GM12875 (cell line): Measurements from ENCODE around the gene CCDC180.
"Not testable (repeated sequence)": the region's sequence is repeated elsewhere in the genome, so short reads cannot be mapped to it uniquely, and the experiment has no call there.

Source experiments
- H3K4me3 ChIP-seq: one replicate; pipeline ENCODE4 v1.5.1; 2011; ENCODE audit warnings: low read depth, low read length, control low read depth
- CTCF ChIP-seq: IDR thresholded peaks from 2 replicates; pipeline ENCODE4 v1.5.1; 2011; ENCODE audit warnings: low read depth, mild to moderate bottlenecking, control low read depth, inconsistent platforms, low read length, moderate library complexity, borderline replicate concordance; ENCODE audit not compliant: insufficient read depth

Gene CCDC180

GRCh38 chr9:97324954-97325353 lies 17.5 kb downstream of the CCDC180 start:
- H3K4me3 ChIP-seq: no peak overlapping the region
- TF ChIP-seq CTCF: no peak

DNA sequence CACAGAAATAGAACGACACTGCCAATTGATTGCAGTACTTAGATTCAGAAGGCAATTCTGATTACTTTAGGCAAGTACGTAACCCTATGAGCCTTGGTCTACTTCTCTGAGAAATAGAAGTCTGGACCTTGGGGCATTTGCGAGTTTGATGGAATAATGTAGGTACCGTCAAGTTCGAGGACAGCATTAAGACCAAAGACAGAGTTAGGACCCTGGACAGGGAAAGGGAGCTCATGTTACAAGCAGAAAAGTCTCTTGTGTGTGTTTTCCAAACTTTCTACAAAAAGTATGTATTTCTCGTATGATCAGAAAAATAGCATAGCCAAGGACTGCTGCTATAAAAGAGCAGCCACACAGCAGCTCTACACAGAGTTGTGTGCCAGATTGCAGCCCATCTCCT lies 20.1 kb downstream of the CCDC180 start:
- H3K4me3 ChIP-seq: no peak overlapping the region
- no peak for TF ChIP-seq CTCF

GRCh38 chr9:97332993-97333392 lies 25.5 kb downstream of the CCDC180 start:
- no peak for TF ChIP-seq CTCF
- no peak overlapping the region for H3K4me3 ChIP-seq

GRCh38 chr9:97335622-97336021 lies 28.2 kb downstream of the CCDC180 start:
- not testable (repeated sequence) for H3K4me3 ChIP-seq

- no peak for TF ChIP-seq CTCF
- H3K4me3 ChIP-seq: no peak overlapping the region
These were observed 41.4 kb downstream of the CCDC180 start for GRCh38 chr9:97348871-97349270.

- H3K4me3 ChIP-seq: no peak overlapping the region
- TF ChIP-seq CTCF: no peak
These were observed 41.9 kb downstream of the CCDC180 start for GRCh38 chr9:97349400-97349799.

DNA sequence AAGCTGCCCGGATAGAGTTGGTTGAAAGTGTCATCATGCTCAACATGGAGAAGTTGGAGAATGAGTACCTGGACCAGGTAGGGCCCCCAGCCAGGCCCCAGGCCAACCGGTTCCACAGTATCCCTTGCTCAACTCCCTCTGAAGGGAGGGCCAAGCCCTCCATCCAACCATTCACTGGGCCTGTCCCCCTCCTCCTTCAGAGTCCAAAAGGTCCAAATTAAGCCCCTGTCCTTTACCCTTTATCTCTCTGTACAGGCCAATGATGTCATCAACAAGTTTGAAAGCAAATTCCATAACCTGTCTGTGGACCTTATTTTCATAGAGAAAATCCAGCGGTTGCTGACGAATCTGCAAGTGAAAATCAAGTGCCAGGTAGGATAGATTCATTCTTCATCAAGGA lies 47.2 kb downstream of the CCDC180 start:
- no peak for TF ChIP-seq CTCF
- H3K4me3 ChIP-seq: no peak overlapping the region

DNA sequence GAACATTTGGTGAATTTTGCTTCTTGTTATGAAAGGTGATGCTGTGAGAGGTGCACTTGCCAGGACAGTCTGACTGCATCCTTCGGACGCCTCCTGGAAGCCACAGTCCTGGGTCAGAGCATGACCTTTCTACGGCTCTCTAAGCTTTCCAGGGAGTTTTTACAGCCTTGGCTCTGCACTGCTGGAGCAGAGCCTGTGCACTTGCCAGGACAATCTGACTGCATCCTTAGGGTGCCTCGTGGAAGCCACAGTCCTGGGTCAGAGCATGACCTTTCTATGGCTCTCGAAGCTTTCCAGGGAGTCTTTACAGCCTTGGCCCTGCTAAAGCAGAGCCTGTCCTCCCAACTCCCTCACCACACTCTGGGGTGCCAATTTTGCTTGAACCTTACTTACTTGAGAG lies 49.6 kb downstream of the CCDC180 start:
- TF ChIP-seq CTCF: no peak

More for the DNA sequence above, 49.6 kb downstream of the CCDC180 start:
- H3K4me3 ChIP-seq: no peak overlapping the region
